AG04450 (cell line): ENCODE measurements around the gene ADCK2. TPM values are rescaled to one million over a fixed set of nuclear protein-coding genes. Genes with fewer than 3 reads are reported as not detected.
A peak's percentile ranks its signal among the peaks of the same experiment; 100 is the strongest.
"Not testable (repeated sequence)": the region's sequence is repeated elsewhere in the genome, so short reads cannot be mapped to it uniquely, and the experiment has no call there.

Source experiments
- CTCF ChIA-PET: fragments of 300-600, 350-600 bp; formaldehyde crosslinking; extraction: SDS; loops from one replicate; lab custom pipeline; 2022; ENCODE audit warnings: antibody characterized with exemption, inconsistent platforms; lab: Charles Lee
- POLR2A ChIA-PET: fragments of 350-600 bp; formaldehyde crosslinking; extraction: SDS; loops from one replicate; lab custom pipeline; 2021; ENCODE audit warnings: antibody characterized with exemption, inconsistent platforms; lab: Yijun Ruan, JAX
- DNase-seq: peaks from one replicate; pipeline ENCODE4 v3.0.0-alpha.2; 2011; ENCODE audit warnings: low read depth, low spot score
- H3K27ac ChIP-seq: one replicate; pipeline ENCODE4 v1.5.1; 2012; ENCODE audit warnings: low read depth, low read length, control low read depth
- H3K27me3 ChIP-seq: one replicate; pipeline ENCODE4 v1.6.0; 2012; ENCODE audit warnings: low read length; ENCODE audit not compliant: control insufficient read depth, insufficient read depth
- H3K4me3 ChIP-seq: 2 replicates; pipeline ENCODE4 v1.5.1; 2011; ENCODE audit warnings: mild to moderate bottlenecking, low read depth, low read length, control low read depth
- H3K9me3 ChIP-seq: 2 replicates; pipeline ENCODE4 v1.5.1; 2012; ENCODE audit warnings: low read length; ENCODE audit not compliant: control insufficient read depth, insufficient read depth
- CTCF ChIP-seq: IDR thresholded peaks from 2 replicates; pipeline ENCODE4 v1.5.1; 2011; ENCODE audit warnings: low read depth, low read length, control low read depth, inconsistent platforms
- polyA plus RNA-seq: library from polyadenylated mRNA; depleted of rRNA; stranded (reverse); fragments of >200 nt; gene quantifications from 2 replicates; pipeline ENCODE4 v1.2.3, GENCODE V29; 2011

The ADCK2 gene
- polyA plus RNA-seq, 1 experiment: 8.2 TPM

GRCh38 chr7:140640060-140640637 lies 32.6 kb upstream of the ADCK2 start:
- ChIA-PET CTCF (interaction anchor here (0.6 kb wide), 1 partner anchor 96 kb away, joined by 11 read pairs; no protein-coding TSS in a partner anchor), POLR2A (interaction anchor here (0.8 to 3.9 kb wide), 8 partner anchors 12 to 73 kb away, joined by 3 to 21 read pairs (median 7); no protein-coding TSS in a partner anchor)
- DNase-seq: no peak
- Histone ChIP-seq H3K27ac (peak overlapping the region; percentile 91), H3K9me3 (peaks cover 3% of the 10 kb centered on the region; the same call in 1 of the 2 replicates), H3K4me3 (peak overlapping the region; percentile 79), H3K27me3 (no peaks in the 10 kb centered on the region)
- TF ChIP-seq CTCF: no peak

DNA sequence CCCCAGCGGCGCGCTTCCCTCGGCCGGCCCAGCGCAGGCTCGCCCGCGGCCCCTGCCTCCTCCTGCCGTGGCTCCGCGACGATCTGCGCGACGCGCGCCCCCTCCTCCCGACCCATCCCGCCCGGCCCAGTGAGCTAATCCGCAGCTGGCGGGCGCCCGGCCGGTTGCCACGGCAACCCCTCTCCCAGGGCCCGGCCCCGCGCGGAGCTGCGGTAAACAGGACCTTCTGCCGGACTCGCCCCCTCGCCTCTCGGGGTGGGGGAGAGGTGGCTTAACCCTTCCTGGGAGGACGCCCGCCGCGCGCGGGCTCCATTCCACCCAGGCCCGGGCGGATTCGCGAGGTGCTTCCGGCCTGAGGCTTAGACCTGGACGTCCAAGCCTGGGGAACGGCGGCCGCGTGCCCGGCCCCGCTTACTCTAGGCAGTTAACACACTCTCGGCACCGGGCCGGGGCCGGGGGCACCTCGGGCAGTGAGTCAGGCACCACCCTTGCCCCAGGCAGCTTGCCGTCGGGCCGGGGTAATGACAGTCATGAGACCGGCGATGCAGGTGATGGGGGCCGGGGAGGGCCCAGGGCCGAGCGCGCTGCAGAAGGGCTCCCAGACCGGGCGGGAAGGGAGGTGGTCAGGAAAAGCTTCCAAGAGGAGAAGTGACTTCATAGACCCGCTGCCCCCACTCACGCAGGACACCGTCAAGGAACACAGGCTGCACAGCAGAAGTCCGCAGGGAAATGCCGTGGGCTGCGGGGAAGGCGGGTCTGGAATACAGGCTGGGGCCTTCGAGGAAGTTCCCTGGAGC lies 31.8 kb upstream of the ADCK2 start, which contains the start of gene DENND2A:
Gene DENND2A, minus strand, starts transcription at position 87 of the 797 bp plus-strand sequence. CDS start 38,416 bp downstream, outside the sequence.
- CTCF ChIA-PET: interaction anchor here (0.6 to 1.2 kb wide), 4 partner anchors 27 to 163 kb away, joined by 3 to 11 read pairs (median 4); no protein-coding TSS in a partner anchor
- H3K27ac ChIP-seq: peak within 1 kb of the TSS; percentile 91
- POLR2A ChIA-PET: interaction anchor here (0.9 to 1.4 kb wide), 6 partner anchors 14 to 99 kb away, joined by 4 to 8 read pairs (median 7); no protein-coding TSS in a partner anchor

GRCh38 chr7:140641524-140642195 lies 31.1 kb upstream of the ADCK2 start:
- no peaks in the 10 kb centered on the region for H3K27me3 ChIP-seq
- DNase-seq: no peak
- ChIA-PET POLR2A (interaction anchor here (0.7 to 1.4 kb wide), 4 partner anchors 37 to 100 kb away, joined by 3 to 8 read pairs (median 6); no protein-coding TSS in a partner anchor), CTCF (interaction anchor here (0.7 to 1.4 kb wide), 7 partner anchors 19 to 374 kb away, joined by 3 to 9 read pairs (median 4); no protein-coding TSS in a partner anchor)
- H3K27ac ChIP-seq: peak overlapping the region; percentile 52
- H3K4me3 ChIP-seq: peak overlapping the region; percentile 79
- no peak for TF ChIP-seq CTCF
- peaks cover 3% of the 10 kb centered on the region; the same call in 1 of the 2 replicates for H3K9me3 ChIP-seq

More for the DNA sequence above, 31.8 kb upstream of the ADCK2 start, which contains the start of gene DENND2A:
- H3K4me3 ChIP-seq: peak within 1 kb of the TSS; percentile 79
- peak; percentile 69 for DNase-seq
- no peak for TF ChIP-seq CTCF
- H3K9me3 ChIP-seq: peaks cover 3% of the 10 kb centered on the region; the same call in 1 of the 2 replicates
- no peaks in the 10 kb centered on the region for H3K27me3 ChIP-seq

- TF ChIP-seq CTCF: no peak
- ChIA-PET POLR2A (no interaction called here), CTCF (interaction anchor here (0.6 to 1.0 kb wide), 2 partner anchors 126 to 177 kb away, joined by 3 read pairs; no protein-coding TSS in a partner anchor)
- DNase-seq: no peak
- no peaks in the 10 kb centered on the region for H3K27me3 ChIP-seq
- no peak overlapping the region for H3K27ac ChIP-seq
- no peak overlapping the region for H3K4me3 ChIP-seq
- H3K9me3 ChIP-seq: peaks cover 3% of the 10 kb centered on the region; the same call in 1 of the 2 replicates
Measured at GRCh38 chr7:140643416-140643815, 29.3 kb upstream of the ADCK2 start.

- H3K9me3 ChIP-seq, H3K27ac ChIP-seq, H3K27me3 ChIP-seq, H3K4me3 ChIP-seq, DNase-seq, POLR2A ChIA-PET: not testable (repeated sequence)
- CTCF ChIA-PET: interaction anchor here (0.6 kb wide), 1 partner anchor 17 kb away, joined by 3 read pairs; no protein-coding TSS in a partner anchor
Measured at GRCh38 chr7:140644761-140645160, 28.0 kb upstream of the ADCK2 start.
